ENCODE measurements around the gene PEA15. TPM values are rescaled to one million over a fixed set of nuclear protein-coding genes. Genes with fewer than 3 reads are reported as not detected.

The PEA15 gene
- total RNA-seq, 2 experiments from 2014 or later = 9.4 to 10.3 TPM

DNA sequence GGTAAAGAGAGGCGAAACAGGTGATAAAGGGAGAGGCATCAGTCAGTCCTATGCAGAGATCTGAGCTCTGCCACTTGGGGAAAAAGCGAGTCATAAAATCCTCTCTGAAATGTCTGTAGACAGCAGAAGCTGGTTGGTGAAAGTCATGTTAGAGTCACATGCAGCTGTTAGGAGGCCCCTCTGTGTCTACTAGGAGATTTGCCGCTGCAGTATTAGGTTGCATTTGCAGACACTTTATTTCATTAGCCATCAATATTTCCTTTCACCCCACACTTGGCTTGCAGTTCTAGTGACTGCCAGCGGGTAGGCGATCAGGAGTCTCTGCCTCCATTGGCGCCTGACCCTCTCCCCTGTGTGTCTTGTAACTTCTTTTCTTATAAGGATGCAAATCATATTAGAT is 37.6 kb upstream of the PEA15 start:
- Histone ChIP-seq H3K9me3 (ENCODE audit: control insufficient read depth in 1 of 2, insufficient read depth in 1 of 2, low read length in 2 of 2) (no peaks in the 10 kb centered on the region), H3K4me3 (ENCODE audit: low read length) (no peak overlapping the region), H3K27ac (ENCODE audit: low read depth in 1 of 2, low read length in 2 of 2) (no peak overlapping the region), H3K27me3 (ENCODE audit: control insufficient read depth in 1 of 2, insufficient read depth in 2 of 2, low read length in 2 of 2) (peaks cover 0 to 3% of the 10 kb centered on the region in 2 experiments), H3K4me1 (ENCODE audit: insufficient read depth, low read length) (peaks cover 4% of the 10 kb centered on the region), H3K36me3 (ENCODE audit: insufficient read depth, low read length) (no peaks in the 10 kb centered on the region)
- intact Hi-C loops (cut with DNase I, micrococcal nuclease) = no loop called here
- Mint-ChIP-seq H3K4me3 (no peak overlapping the region), H3K27me3 (peaks cover 28% of the 10 kb centered on the region), H3K27ac (no peak overlapping the region), H3K4me1 (ENCODE audit: low read depth) (peaks cover 10% of the 10 kb centered on the region), H3K9me3 (no peaks in the 10 kb centered on the region), H3K36me3 (ENCODE audit: low read depth) (no peaks in the 10 kb centered on the region)
- ChIA-PET CTCF (no interaction called here), POLR2A (no interaction called here)
- ATAC-seq (ENCODE audit: poor library complexity) = no peak
- DNase-seq = no peak
- TF ChIP-seq CTCF (IDR thresholded peaks at IDR 0.05) = no peak

DNA sequence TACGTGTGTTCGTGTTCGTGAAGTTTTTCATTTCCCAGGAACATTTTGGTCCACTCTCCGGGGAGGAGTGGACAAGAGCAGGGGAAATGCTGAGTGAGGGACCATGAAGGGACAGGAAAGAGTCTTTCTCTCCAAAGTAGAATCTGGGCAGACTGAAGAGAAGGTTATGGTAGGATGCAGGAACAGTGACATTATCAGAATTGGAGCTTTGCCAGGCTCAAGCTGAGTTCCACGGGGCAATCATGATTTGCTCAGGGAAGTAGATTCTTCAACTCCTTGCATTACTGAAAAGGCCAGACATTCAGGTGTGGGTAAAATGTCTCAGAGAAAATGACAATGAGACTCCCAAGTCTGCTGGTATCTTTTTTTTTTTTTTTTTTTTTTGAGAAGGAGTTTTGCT is 37.2 kb upstream of the PEA15 start:
- no peaks in the 10 kb centered on the region for H3K9me3 ChIP-seq (ENCODE audit: control insufficient read depth in 1 of 2, insufficient read depth in 1 of 2, low read length in 2 of 2)
- H3K27ac ChIP-seq (ENCODE audit: low read depth in 1 of 2, low read length in 2 of 2) = no peak overlapping the region
- Mint-ChIP-seq H3K4me3 (no peak overlapping the region), H3K36me3 (ENCODE audit: low read depth) (no peaks in the 10 kb centered on the region), H3K27me3 (peaks cover 32% of the 10 kb centered on the region), H3K9me3 (no peaks in the 10 kb centered on the region), H3K4me1 (ENCODE audit: low read depth) (peaks cover 10% of the 10 kb centered on the region), H3K27ac (no peak overlapping the region)
- ChIA-PET POLR2A (no interaction called here), CTCF (no interaction called here)
- TF ChIP-seq CTCF (IDR thresholded peaks at IDR 0.05) = no peak
- H3K4me1 ChIP-seq (ENCODE audit: insufficient read depth, low read length) = peaks cover 4% of the 10 kb centered on the region
- DNase-seq (no peak), ATAC-seq (ENCODE audit: poor library complexity) (no peak)
- peaks cover 0 to 3% of the 10 kb centered on the region in 2 experiments for H3K27me3 ChIP-seq (ENCODE audit: control insufficient read depth in 1 of 2, insufficient read depth in 2 of 2, low read length in 2 of 2)
- H3K4me3 ChIP-seq (ENCODE audit: low read length) = no peak overlapping the region
- no peaks in the 10 kb centered on the region for H3K36me3 ChIP-seq (ENCODE audit: insufficient read depth, low read length)
- intact Hi-C loops (cut with DNase I, micrococcal nuclease) = no loop called here

DNA sequence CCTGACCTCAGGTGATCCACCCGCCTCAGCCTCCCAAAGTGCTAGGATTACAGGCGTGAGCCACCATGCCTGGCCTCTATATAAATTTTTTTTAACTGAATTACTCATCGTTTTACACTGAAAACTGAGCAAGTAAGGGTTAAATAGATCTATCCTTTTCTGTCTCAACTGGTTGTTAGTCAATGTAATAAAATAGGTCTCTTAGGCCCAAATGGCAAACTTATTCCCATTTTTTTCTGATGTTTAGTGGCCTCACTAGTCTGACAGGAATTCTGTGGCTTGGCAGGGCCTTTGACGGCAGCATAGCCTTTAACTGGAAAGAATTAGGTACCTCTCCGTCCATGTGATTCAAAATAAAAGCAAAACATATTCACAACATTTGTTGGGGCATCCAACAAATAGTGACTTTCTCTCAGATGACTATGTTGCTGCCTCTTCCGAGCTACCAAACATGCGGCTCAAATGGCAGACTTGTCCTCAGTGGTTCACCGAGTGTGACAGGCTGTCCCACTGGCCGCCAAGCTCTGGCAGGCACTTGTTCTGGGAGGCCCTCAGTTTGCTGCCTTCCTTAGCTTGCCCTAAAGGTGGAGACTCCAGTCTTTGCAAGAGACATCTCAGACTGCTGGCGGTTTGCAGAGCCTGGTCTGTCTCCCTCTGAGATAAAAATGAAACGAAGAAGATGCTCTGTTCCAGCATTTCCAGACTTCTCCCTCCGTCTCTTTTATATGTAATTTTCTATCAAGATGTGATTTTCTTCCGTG is 36.4 kb upstream of the PEA15 start:
- ChIA-PET CTCF (interaction anchor here (1.4 kb wide), 1 partner anchor 83 kb away, joined by 3 read pairs; no protein-coding TSS in a partner anchor), POLR2A (no interaction called here)
- H3K4me3 ChIP-seq (ENCODE audit: low read length) = no peak overlapping the region

More for the DNA sequence above, 36.4 kb upstream of the PEA15 start:
- H3K9me3 Mint-ChIP-seq = no peaks in the 10 kb centered on the region
- H3K4me3 Mint-ChIP-seq = no peak overlapping the region
- no peaks in the 10 kb centered on the region for H3K9me3 ChIP-seq (ENCODE audit: control insufficient read depth in 1 of 2, insufficient read depth in 1 of 2, low read length in 2 of 2)
- ATAC-seq (ENCODE audit: poor library complexity) (no peak), DNase-seq (no peak)
- H3K27ac Mint-ChIP-seq = no peak overlapping the region
- no peaks in the 10 kb centered on the region for H3K36me3 Mint-ChIP-seq (ENCODE audit: low read depth)
- peaks cover 26% of the 10 kb centered on the region for H3K27me3 Mint-ChIP-seq
- H3K36me3 ChIP-seq (ENCODE audit: insufficient read depth, low read length) = no peaks in the 10 kb centered on the region
- H3K27me3 ChIP-seq (ENCODE audit: control insufficient read depth in 1 of 2, insufficient read depth in 2 of 2, low read length in 2 of 2) = peaks cover 0 to 3% of the 10 kb centered on the region in 2 experiments
- peaks cover 4% of the 10 kb centered on the region for H3K4me1 ChIP-seq (ENCODE audit: insufficient read depth, low read length)
- peaks cover 10% of the 10 kb centered on the region for H3K4me1 Mint-ChIP-seq (ENCODE audit: low read depth)
- no peak overlapping the region for H3K27ac ChIP-seq (ENCODE audit: low read depth in 1 of 2, low read length in 2 of 2)
- no peak for TF ChIP-seq CTCF (IDR thresholded peaks at IDR 0.05)
- intact Hi-C loops (cut with DNase I, micrococcal nuclease) = no loop called here

Data from CD4-positive, alpha-beta T cell (primary cell).